Measurements from ENCODE around the gene JADE2.

The JADE2 gene

GRCh38 chr5:134608555-134608954 lies 83.1 kb downstream of the JADE2 start:
- in situ Hi-C loops (cut with HindIII; ENCODE audit: low sequenced_read_pairs): no loop called here
- DNase-seq (ENCODE audit: low read depth): no peak
- TF ChIP-seq, protein P1, sequence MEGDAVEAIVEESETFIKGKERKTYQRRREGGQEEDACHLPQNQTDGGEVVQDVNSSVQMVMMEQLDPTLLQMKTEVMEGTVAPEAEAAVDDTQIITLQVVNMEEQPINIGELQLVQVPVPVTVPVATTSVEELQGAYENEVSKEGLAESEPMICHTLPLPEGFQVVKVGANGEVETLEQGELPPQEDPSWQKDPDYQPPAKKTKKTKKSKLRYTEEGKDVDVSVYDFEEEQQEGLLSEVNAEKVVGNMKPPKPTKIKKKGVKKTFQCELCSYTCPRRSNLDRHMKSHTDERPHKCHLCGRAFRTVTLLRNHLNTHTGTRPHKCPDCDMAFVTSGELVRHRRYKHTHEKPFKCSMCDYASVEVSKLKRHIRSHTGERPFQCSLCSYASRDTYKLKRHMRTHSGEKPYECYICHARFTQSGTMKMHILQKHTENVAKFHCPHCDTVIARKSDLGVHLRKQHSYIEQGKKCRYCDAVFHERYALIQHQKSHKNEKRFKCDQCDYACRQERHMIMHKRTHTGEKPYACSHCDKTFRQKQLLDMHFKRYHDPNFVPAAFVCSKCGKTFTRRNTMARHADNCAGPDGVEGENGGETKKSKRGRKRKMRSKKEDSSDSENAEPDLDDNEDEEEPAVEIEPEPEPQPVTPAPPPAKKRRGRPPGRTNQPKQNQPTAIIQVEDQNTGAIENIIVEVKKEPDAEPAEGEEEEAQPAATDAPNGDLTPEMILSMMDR (IDR thresholded peaks at IDR 0.05; ENCODE audit: low read depth, low read length, missing control alignments): no peak
- no peak overlapping the region for H3K4me3 ChIP-seq (ENCODE audit: low read depth, low read length)

DNA sequence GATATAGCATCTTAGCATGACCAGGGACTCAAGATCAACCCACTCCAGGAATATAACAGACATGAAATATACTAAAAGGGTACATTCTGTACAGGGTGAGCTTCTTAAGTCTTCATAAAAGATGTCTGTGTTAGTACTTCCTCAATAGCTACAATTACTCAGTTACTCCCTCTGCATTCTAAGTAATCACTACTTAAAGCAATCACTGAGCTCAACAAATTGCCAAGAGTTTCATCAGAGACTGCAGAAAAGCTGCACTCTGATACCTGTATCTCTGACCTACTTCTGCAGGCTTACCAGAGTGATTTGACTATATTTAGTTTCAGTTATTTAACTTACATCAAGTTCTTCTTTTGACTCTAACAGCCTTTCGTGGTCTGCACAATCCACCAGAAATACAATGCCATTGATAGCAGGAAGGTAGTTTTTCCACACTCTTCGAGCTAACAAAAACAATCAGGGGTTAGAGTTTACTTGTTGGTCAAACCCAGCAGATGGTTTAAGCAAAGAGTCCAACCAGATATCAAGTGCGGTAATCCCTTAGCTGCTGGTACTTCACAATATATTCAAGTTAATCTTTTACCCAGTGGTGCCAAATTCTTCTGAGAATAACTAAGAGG lies 83.9 kb downstream of the JADE2 start:
- in situ Hi-C loops (cut with HindIII; ENCODE audit: low sequenced_read_pairs): no loop called here
- TF ChIP-seq, protein P1 (IDR thresholded peaks at IDR 0.05; ENCODE audit: low read depth, low read length, missing control alignments): no peak
- DNase-seq (ENCODE audit: low read depth): no peak
- no peak overlapping the region for H3K4me3 ChIP-seq (ENCODE audit: low read depth, low read length)

DNA sequence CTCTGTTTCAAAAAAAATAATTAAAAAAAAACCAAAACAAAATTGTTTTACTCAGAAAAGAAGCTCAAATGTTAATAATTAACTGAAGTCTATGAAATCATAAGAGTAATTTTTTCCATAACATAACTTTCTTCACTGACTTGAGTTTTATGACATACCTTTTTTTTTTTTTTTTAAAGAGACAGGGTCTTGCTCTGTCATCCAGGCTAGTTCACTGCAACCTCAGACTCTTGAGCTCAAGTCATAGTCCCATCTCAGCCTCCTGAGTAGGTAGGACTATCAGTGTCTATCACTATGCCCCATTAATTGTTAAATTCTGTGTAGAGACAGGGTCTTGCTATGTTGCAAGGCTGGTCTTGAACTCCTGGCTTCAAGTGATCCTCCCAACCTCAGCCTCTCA lies 85.3 kb downstream of the JADE2 start:
- TF ChIP-seq, protein P1 (IDR thresholded peaks at IDR 0.05; ENCODE audit: low read depth, low read length, missing control alignments): no peak
- no peak for DNase-seq (ENCODE audit: low read depth)
- no peak overlapping the region for H3K4me3 ChIP-seq (ENCODE audit: low read depth, low read length)
- in situ Hi-C loops (cut with HindIII; ENCODE audit: low sequenced_read_pairs): no loop called here

GRCh38 chr5:134611515-134611914 lies 86.0 kb downstream of the JADE2 start:
- TF ChIP-seq, protein P1 (IDR thresholded peaks at IDR 0.05; ENCODE audit: low read depth, low read length, missing control alignments): no peak
- no peak overlapping the region for H3K4me3 ChIP-seq (ENCODE audit: low read depth, low read length)
- in situ Hi-C loops (cut with HindIII; ENCODE audit: low sequenced_read_pairs): no loop called here
- no peak for DNase-seq (ENCODE audit: low read depth)

DNA sequence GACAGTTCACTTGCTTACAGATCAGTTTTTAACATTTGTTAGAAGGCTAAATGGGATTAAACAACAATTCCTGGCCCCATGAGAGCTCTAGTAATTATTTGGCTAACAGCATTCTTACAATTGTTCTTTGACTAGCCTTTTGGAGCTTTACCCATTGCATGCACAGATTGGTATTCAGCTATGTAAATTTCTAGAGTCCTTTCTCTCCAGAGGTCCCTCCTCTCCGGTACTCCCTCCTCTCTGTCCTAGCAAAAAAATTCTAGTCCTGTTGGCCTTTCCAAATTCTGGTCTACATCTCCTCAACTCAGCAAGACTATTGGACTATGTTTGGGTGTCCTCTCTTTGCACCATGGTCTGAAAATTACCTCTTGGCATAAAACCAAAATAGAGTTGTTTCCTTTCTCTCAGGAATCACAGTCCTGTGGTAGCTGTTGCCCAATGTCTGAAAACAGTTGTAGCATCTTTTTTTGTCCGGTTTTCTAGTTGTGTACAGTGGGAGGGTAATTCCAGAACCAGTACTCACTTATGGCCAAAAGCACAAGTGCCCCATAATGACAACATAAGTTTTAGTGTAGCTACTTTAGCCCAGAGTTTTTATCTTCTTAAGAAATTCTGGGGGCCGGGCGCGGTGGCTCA lies 89.1 kb downstream of the JADE2 start:
- in situ Hi-C loops (cut with HindIII; ENCODE audit: low sequenced_read_pairs): no loop called here
- TF ChIP-seq, protein P1 (IDR thresholded peaks at IDR 0.05; ENCODE audit: low read depth, low read length, missing control alignments): no peak
- no peak overlapping the region for H3K4me3 ChIP-seq (ENCODE audit: low read depth, low read length)
- no peak for DNase-seq (ENCODE audit: low read depth)

- TF ChIP-seq, protein P1 (IDR thresholded peaks at IDR 0.05; ENCODE audit: low read depth, low read length, missing control alignments): no peak
- no peak overlapping the region for H3K4me3 ChIP-seq (ENCODE audit: low read depth, low read length)
- in situ Hi-C loops (cut with HindIII; ENCODE audit: low sequenced_read_pairs): no loop called here
- no peak for DNase-seq (ENCODE audit: low read depth)
Observed at GRCh38 chr5:134620634-134621033, 95.2 kb downstream of the JADE2 start.

All from astrocyte of the cerebellum (primary cell).